Activated naive CD4-positive, alpha-beta T cell treated with anti-CD3 and anti-CD28 coated beads for 36 hours (primary cell): ENCODE measurements around the gene OLA1. TPM values are rescaled to one million over a fixed set of nuclear protein-coding genes. Genes with fewer than 3 reads are reported as not detected.
"Not testable (repeated sequence)": the region's sequence is repeated elsewhere in the genome, so short reads cannot be mapped to it uniquely, and the experiment has no call there.

ENCODE experiments used
- CTCF ChIA-PET: fragments of 350-600 bp; sonication (Branson Sonifier 250); formaldehyde crosslinking; loops from one replicate; lab custom pipeline; 2021; ENCODE audit warnings: antibody characterized with exemption; lab: Charles Lee
- DNase-seq: peaks from one replicate; pipeline ENCODE4 v3.0.0-alpha.2; 2020
- H3K27ac Mint-ChIP-seq: one replicate; pipeline ENCODE4 v1.8.0; 2021; ENCODE audit warnings: mild to moderate bottlenecking, mixed read lengths
- H3K27me3 Mint-ChIP-seq: one replicate; pipeline ENCODE4 v1.8.0; 2021; ENCODE audit warnings: low read depth, mixed read lengths
- H3K36me3 Mint-ChIP-seq: one replicate; pipeline ENCODE4 v1.8.0; 2021; ENCODE audit warnings: low read depth, mixed read lengths
- H3K4me1 Mint-ChIP-seq: one replicate; pipeline ENCODE4 v1.8.0; 2021; ENCODE audit warnings: low read depth, mixed read lengths
- H3K4me3 Mint-ChIP-seq: one replicate; pipeline ENCODE4 v1.8.0; 2021; ENCODE audit warnings: mild to moderate bottlenecking, moderate library complexity, mixed read lengths
- H3K9me3 Mint-ChIP-seq: one replicate; pipeline ENCODE4 v1.8.0; 2021; ENCODE audit warnings: mixed read lengths
- intact Hi-C: fragments of 100-400 bp; cut with micrococcal nuclease; formaldehyde crosslinking; loops from one replicate; pipeline ENCODE4 v1.15.1; 2023
- total RNA-seq, 2 experiments: library from RNA; stranded (reverse); gene quantifications; one replicate each; pipeline ENCODE4 v1.2.3, GENCODE V29; 2021

The OLA1 gene
- 100 to 1,000 TPM; 140 to 142 TPM for total RNA-seq

DNA sequence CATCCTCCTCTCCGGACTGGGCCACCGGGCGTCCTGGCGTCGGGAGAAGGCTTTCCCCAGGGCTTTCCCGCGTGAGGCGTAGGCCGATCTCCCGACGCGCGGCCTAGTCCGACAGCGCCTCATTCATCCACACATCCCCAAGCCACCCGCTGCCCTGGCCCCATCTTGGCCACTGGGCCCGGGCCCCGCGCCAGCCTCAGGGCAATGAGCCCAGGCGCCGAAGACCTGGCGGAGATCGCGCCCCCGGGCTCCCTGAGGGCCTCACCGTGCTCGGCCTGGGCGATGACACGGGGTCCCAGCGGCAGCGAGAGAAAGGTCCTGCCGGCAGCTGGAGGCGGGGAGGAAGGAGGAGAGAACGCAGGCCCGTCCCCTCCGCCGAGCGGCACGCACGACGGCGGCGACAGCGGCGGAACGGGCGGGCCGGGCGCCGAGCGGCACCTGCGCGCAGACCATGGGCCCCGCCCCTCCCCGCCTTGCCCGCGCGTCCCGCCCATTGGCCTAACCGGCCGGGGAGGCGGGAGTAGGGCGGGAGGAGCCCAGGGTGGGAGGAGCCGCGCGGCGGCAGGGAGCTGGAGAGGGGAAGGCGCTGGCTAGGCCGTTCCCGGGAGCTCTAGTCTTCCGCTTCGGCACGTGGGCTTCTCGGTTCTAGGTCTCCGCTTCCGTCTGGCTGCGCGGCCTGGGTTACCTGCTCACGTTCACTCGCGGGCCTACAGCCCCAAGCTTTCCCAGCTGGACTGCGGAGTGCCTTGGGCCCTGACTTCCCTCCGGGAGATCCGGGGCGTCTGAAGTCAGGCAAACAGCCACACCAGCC lies at the start of gene OLA1:
OLA1 (minus strand) TSS at position 346 of the 811 bp plus-strand sequence. CDS start 1,717 bp downstream, outside the sequence.
- H3K4me1 Mint-ChIP-seq, result peaks cover 25% of the 10 kb centered on the region
- no peaks in the 10 kb centered on the region for H3K27me3 Mint-ChIP-seq
- H3K9me3 Mint-ChIP-seq, result no peaks in the 10 kb centered on the region
- intact Hi-C loops, result loop anchor here (1.0 to 2.0 kb wide), 7 partner anchors 147 to 933 kb away; partner anchors contain the start of genes ATF2, ATP5MC3, GPR155 and SCRN3
- peaks cover 21% of the 10 kb centered on the region for H3K36me3 Mint-ChIP-seq
- peak within 1 kb of the TSS; percentile 79 for H3K27ac Mint-ChIP-seq
- peak within 1 kb of the TSS; percentile 84 for H3K4me3 Mint-ChIP-seq
- CTCF ChIA-PET, result interaction anchor here (0.9 to 1.3 kb wide), 3 partner anchors 92 to 501 kb away, joined by 3 to 4 read pairs (median 3); no protein-coding TSS in a partner anchor
- peak; percentile 97 for DNase-seq

DNA sequence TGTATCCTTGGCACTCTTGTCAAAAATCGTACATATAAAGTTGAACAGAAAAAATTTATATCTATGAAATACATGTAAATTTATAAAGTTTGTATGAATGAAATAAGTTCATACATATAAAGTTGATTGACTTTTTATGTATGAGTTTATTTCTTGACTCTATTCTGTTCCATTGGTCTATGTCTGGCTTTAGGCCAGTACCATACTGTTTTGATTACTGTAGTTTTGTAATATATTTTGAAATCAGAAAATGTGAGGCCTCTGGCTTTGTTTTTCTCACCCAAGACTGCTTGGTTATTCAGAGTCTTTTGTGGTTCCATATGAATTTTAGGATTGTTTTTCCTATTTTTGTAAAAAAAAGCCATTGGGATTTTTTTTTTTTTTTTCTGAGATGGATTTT lies 44.6 kb upstream of the OLA1 start:
- H3K4me3 Mint-ChIP-seq, result no peak overlapping the region
- no peak overlapping the region for H3K27ac Mint-ChIP-seq
- no peak for DNase-seq
- CTCF ChIA-PET, result interaction anchor here (0.7 kb wide), 1 partner anchor 43 kb away, joined by 4 read pairs; no protein-coding TSS in a partner anchor
- H3K9me3 Mint-ChIP-seq, result no peaks in the 10 kb centered on the region
- H3K4me1 Mint-ChIP-seq, result no peaks in the 10 kb centered on the region
- intact Hi-C loops, result no loop called here
- H3K36me3 Mint-ChIP-seq, result no peaks in the 10 kb centered on the region
- peaks cover 9% of the 10 kb centered on the region for H3K27me3 Mint-ChIP-seq

DNA sequence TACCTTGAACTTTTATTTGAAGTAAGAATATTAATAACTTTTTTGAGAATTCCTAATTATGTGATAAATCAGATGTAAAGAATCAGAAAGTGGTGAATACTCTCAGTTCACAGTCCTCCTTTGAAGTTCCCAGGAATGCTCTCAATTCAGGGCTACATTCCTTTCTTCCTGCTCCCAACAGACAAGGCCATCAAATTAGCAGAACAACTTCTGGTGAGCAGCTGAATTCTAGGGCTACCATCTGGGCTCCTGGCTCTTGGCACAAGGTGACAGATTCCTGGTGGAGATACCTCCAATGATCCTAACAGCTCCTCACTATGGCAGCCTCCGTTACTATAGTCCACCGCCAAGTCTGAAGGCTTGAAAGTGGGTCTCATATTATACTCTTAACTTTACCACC lies 37.8 kb upstream of the OLA1 start:
- Mint-ChIP-seq H3K27ac (no peak overlapping the region), H3K27me3 (peaks cover 25% of the 10 kb centered on the region), H3K4me3 (no peak overlapping the region), H3K36me3 (no peaks in the 10 kb centered on the region), H3K9me3 (no peaks in the 10 kb centered on the region), H3K4me1 (no peaks in the 10 kb centered on the region)
- intact Hi-C loops, result no loop called here
- DNase-seq, result no peak
- CTCF ChIA-PET, result no interaction called here

DNA sequence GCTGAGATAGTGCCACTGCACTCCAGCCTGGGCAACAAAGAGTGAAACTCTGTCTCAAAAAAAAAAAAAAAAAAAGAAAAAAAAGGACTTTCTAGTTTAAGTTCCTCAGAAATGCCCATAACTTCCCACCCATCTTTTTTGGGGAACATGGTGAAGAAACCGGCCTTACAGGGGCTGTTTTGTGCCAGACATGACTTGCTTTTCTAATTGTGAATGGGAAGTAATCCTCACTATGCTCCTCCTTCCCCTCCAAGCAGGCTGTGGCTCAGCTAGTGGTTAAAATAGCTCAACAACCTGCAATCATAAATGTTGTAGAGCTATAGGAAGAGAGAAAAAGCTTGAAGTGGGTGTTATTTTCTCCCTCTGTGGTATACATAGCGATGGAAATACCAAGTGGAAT lies 34.1 kb upstream of the OLA1 start:
- intact Hi-C loops, result no loop called here
- Mint-ChIP-seq H3K4me3 (no peak overlapping the region), H3K27ac (no peak overlapping the region), H3K9me3 (no peaks in the 10 kb centered on the region), H3K27me3 (peaks cover 22% of the 10 kb centered on the region), H3K4me1 (no peaks in the 10 kb centered on the region), H3K36me3 (no peaks in the 10 kb centered on the region)
- no peak for DNase-seq
- CTCF ChIA-PET, result interaction anchor here (0.5 kb wide), 1 partner anchor 520 kb away, joined by 3 read pairs; no protein-coding TSS in a partner anchor

DNA sequence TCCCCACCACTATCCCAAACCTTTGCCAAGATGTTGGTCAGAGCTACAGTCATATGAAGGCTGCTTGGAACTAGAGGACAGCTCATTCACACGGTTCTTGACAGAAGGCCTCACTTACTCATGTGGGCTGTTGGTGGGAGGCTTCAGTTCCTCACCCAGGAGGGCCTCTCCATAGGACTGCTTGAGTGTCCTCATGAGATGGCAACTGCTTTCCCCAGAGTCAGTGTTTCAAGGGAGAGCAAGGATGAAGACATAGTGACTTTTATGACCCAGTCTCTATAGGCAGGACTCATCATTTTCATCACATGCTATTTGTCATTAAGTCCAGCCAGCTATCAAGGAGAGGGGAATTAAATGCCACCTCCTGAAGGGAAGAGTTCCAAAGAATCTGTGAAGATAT lies 33.4 kb upstream of the OLA1 start:
- H3K27ac Mint-ChIP-seq, result no peak overlapping the region
- no peak for DNase-seq
- H3K4me3 Mint-ChIP-seq, result no peak overlapping the region
- H3K9me3 Mint-ChIP-seq, result no peaks in the 10 kb centered on the region
- peaks cover 19% of the 10 kb centered on the region for H3K27me3 Mint-ChIP-seq
- H3K4me1 Mint-ChIP-seq, result no peaks in the 10 kb centered on the region
- intact Hi-C loops, result no loop called here
- CTCF ChIA-PET, result no interaction called here
- H3K36me3 Mint-ChIP-seq, result no peaks in the 10 kb centered on the region

GRCh38 chr2:174280596-174280995 lies 32.3 kb upstream of the OLA1 start:
- intact Hi-C loops, result no loop called here
- Mint-ChIP-seq H3K27me3 (peaks cover 19% of the 10 kb centered on the region), H3K36me3 (no peaks in the 10 kb centered on the region), H3K27ac (no peak overlapping the region), H3K4me3 (no peak overlapping the region), H3K9me3 (no peaks in the 10 kb centered on the region), H3K4me1 (no peaks in the 10 kb centered on the region)
- CTCF ChIA-PET, result interaction anchor here (0.6 to 0.7 kb wide), 2 partner anchors 153 to 878 kb away, joined by 4 read pairs; no protein-coding TSS in a partner anchor
- DNase-seq, result no peak

GRCh38 chr2:174270263-174270662 lies 21.9 kb upstream of the OLA1 start:
- H3K4me3 Mint-ChIP-seq, CTCF ChIA-PET, H3K36me3 Mint-ChIP-seq, H3K4me1 Mint-ChIP-seq, H3K9me3 Mint-ChIP-seq, intact Hi-C loops, DNase-seq, H3K27ac Mint-ChIP-seq: not testable (repeated sequence)
- peaks cover 11% of the 10 kb centered on the region for H3K27me3 Mint-ChIP-seq

DNA sequence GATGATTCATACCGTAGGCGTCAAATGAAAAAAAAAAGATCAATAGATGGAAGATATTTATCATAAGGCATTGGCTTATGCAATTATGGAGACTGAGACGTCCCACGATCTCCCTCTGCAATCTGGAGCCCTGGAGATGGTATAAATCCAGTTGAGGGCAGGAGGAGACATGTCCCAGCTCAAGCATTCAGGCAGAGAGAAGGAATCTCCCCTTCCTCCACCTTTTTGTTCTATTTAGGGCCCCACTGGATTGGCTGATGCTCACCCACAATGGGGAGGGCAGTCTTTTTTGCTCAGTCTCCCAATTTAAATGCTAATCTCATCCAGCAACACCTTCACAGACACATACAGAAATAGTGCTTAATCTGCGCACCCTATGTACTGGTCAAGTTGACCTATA lies 18.0 kb upstream of the OLA1 start:
- no peaks in the 10 kb centered on the region for H3K9me3 Mint-ChIP-seq
- intact Hi-C loops, result no loop called here
- no peak overlapping the region for H3K4me3 Mint-ChIP-seq
- no peaks in the 10 kb centered on the region for H3K36me3 Mint-ChIP-seq
- no peak overlapping the region for H3K27ac Mint-ChIP-seq
- DNase-seq, result no peak
- H3K27me3 Mint-ChIP-seq, result peaks cover 16% of the 10 kb centered on the region
- H3K4me1 Mint-ChIP-seq, result no peaks in the 10 kb centered on the region
- CTCF ChIA-PET, result no interaction called here

DNA sequence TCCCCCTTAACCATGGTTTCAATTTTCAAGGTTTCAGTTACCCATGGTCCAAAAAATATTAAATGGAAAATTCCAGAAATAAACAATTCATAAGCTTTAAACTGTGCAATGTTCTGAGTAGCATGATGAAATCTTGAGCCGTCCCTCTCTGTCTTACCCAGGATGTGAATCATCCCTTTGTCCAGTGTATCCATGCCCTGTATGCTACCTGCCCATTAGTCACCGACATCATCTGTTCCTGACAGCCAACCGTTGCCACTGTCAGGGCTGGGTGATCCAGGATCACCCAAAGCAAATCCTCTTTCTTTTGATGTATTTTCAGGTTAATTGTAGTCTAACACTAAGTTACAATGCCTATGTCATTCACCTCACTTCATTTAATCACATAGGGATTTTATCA lies 15.7 kb upstream of the OLA1 start:
- CTCF ChIA-PET, result no interaction called here

GRCh38 chr2:174259981-174260380 lies 11.6 kb upstream of the OLA1 start:
- Mint-ChIP-seq H3K9me3 (no peaks in the 10 kb centered on the region), H3K27ac (no peak overlapping the region), H3K36me3 (no peaks in the 10 kb centered on the region), H3K4me3 (no peak overlapping the region), H3K27me3 (peaks cover 3% of the 10 kb centered on the region), H3K4me1 (no peaks in the 10 kb centered on the region)
- intact Hi-C loops, result no loop called here
- CTCF ChIA-PET, result interaction anchor here (0.5 kb wide), 1 partner anchor 1269 kb away, joined by 3 read pairs; no protein-coding TSS in a partner anchor
- no peak for DNase-seq

More for the DNA sequence above, 15.7 kb upstream of the OLA1 start:
- no peak overlapping the region for H3K4me3 Mint-ChIP-seq
- intact Hi-C loops, result no loop called here
- H3K27me3 Mint-ChIP-seq, result peaks cover 16% of the 10 kb centered on the region
- H3K9me3 Mint-ChIP-seq, result no peaks in the 10 kb centered on the region
- H3K27ac Mint-ChIP-seq, result no peak overlapping the region
- no peaks in the 10 kb centered on the region for H3K4me1 Mint-ChIP-seq
- DNase-seq, result no peak
- no peaks in the 10 kb centered on the region for H3K36me3 Mint-ChIP-seq

DNA sequence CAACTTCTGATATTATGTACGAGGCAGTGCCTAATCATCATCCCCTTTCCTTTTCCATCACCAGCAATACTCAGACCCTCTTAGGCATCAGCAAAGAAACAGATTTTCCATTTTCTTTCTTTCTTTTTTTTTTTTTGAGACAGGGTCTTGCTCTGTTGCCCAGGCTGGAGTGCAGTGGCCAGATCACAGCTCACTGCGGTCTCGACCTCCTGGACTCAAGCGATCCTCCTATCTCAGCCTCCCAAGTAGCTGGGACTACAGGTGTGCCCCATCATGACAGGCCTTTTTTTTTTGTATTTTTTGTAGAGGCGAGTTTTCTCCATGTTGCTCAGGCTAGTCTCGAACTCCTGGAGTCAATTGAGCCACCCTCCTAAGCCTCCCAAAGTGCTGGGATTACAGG lies 5.9 kb upstream of the OLA1 start:
- Mint-ChIP-seq H3K4me3 (no peak overlapping the region), H3K9me3 (no peaks in the 10 kb centered on the region), H3K27ac (no peak overlapping the region), H3K4me1 (peaks cover 3% of the 10 kb centered on the region), H3K36me3 (no peaks in the 10 kb centered on the region), H3K27me3 (no peaks in the 10 kb centered on the region)
- intact Hi-C loops, result no loop called here
- no peak for DNase-seq
- CTCF ChIA-PET, result no interaction called here

- CTCF ChIA-PET, result interaction anchor here (0.9 to 1.3 kb wide), 2 partner anchors 92 to 500 kb away, joined by 3 to 4 read pairs; no protein-coding TSS in a partner anchor
- Mint-ChIP-seq H3K27me3 (no peaks in the 10 kb centered on the region), H3K4me1 (peaks cover 24% of the 10 kb centered on the region), H3K9me3 (no peaks in the 10 kb centered on the region), H3K27ac (peak overlapping the region; percentile 79), H3K4me3 (peak overlapping the region; percentile 84), H3K36me3 (peaks cover 17% of the 10 kb centered on the region)
- no peak for DNase-seq
- intact Hi-C loops, result loop anchor here (1.0 to 2.0 kb wide), 7 partner anchors 146 to 932 kb away; partner anchors contain the start of genes ATF2, ATP5MC3, GPR155 and SCRN3
These were observed 763 bp upstream of the OLA1 start for GRCh38 chr2:174248998-174249592.
